HepG2 (cell line): ENCODE data around the gene METAP2. TPM values are rescaled to one million over a fixed set of nuclear protein-coding genes. Genes with fewer than 3 reads are reported as not detected.

ENCODE experiments used
- CHCHD3 ChIP-seq: sonication (generic); formaldehyde crosslinking; IDR thresholded peaks from 2 replicates; pipeline ENCODE4 v1.8.0; 2022; ENCODE audit warnings: mild to moderate bottlenecking, missing genetic modification reagents, moderate library complexity
- HDAC2 ChIP-seq: sonication (generic); formaldehyde crosslinking; IDR thresholded peaks from 2 replicates; pipeline ENCODE4 v1.4.0; 2020; ENCODE audit warnings: missing genetic modification reagents
- HMG20A ChIP-seq: IDR thresholded peaks from 2 replicates; pipeline ENCODE4 v1.6.1; 2016; ENCODE audit warnings: borderline replicate concordance
- PAXIP1 ChIP-seq: sonication (generic); formaldehyde crosslinking; conservative IDR thresholded peaks from 2 replicates; pipeline ENCODE4 v1.4.0; 2020; ENCODE audit warnings: mild to moderate bottlenecking, missing genetic modification reagents, moderate library complexity
- SATB2 ChIP-seq: sonication (generic); formaldehyde crosslinking; IDR thresholded peaks from 2 replicates; pipeline ENCODE4 v1.5.0; 2020; ENCODE audit warnings: missing genetic modification reagents
- SOX13 ChIP-seq, 3 experiments: fragments of 450-650 bp in 1 of 3; sonication (generic) in 1 of 3; formaldehyde crosslinking in 1 of 3; IDR thresholded peaks in 2 of 3; conservative IDR thresholded peaks in 1 of 3; 2 replicates each; pipeline versions ENCODE4 v1.5.0 to v1.6.1; 2016 to 2020; ENCODE audit warnings: antibody characterized with exemption in 1 of 3, mild to moderate bottlenecking in 1 of 3, missing compliant biosample characterization in 1 of 3, missing genetic modification reagents in 1 of 3, moderate library complexity in 1 of 3
- ZHX1 ChIP-seq: sonication (generic); formaldehyde crosslinking; IDR thresholded peaks from 2 replicates; pipeline ENCODE4 v1.8.1; 2022; ENCODE audit warnings: low read depth, mild to moderate bottlenecking, missing genetic modification reagents
- ZHX2 ChIP-seq, 2 experiments: sonication (generic) in 1 of 2; formaldehyde crosslinking in 1 of 2; IDR thresholded peaks; 2 replicates each; pipeline versions ENCODE4 v1.6.1 to v1.9.0; 2014 to 2022; ENCODE audit warnings: antibody characterized with exemption in 1 of 2, borderline replicate concordance in 1 of 2, inconsistent platforms in 1 of 2, low read depth in 1 of 2, missing genetic modification reagents in 1 of 2
- ZNF263 ChIP-seq: sonication (generic); formaldehyde crosslinking; IDR thresholded peaks from 2 replicates; pipeline ENCODE4 v1.4.0; 2020; ENCODE audit warnings: missing genetic modification reagents
- ZNF431 ChIP-seq: sonication (generic); formaldehyde crosslinking; IDR thresholded peaks from 2 replicates; pipeline ENCODE4 v1.9.0; 2022; ENCODE audit warnings: missing genetic modification reagents, low read depth, mild to moderate bottlenecking, borderline replicate concordance
- ZNF607 ChIP-seq: sonication (generic); formaldehyde crosslinking; IDR thresholded peaks from 2 replicates; pipeline ENCODE4 v1.5.1; 2020; ENCODE audit warnings: missing genetic modification reagents, mild to moderate bottlenecking, borderline replicate concordance
- ZNF792 ChIP-seq: IDR thresholded peaks from 2 replicates; pipeline ENCODE4 v1.6.1; 2016
- polyA plus RNA-seq, 8 experiments: library from polyadenylated mRNA; depleted of rRNA in 3 of 8; stranded (reverse) in 7 of 8; unstranded in 1 of 8; fragments of >200 nt; fragmentation: Illumina TruSeq in 4 of 8; extraction: Trizol in 4 of 8; gene quantifications; 2 replicates each; pipeline versions ENCODE4 v1.2.1 to v1.2.3, GENCODE V29; 2011 to 2016; ENCODE audit warnings: low read depth in 4 of 8, missing spikeins in 1 of 8, mixed read lengths in 1 of 8; ENCODE audit not compliant: insufficient read depth in 1 of 8
- total RNA-seq, 5 experiments: library from RNA; depleted of rRNA; stranded (reverse); fragments of >200 nt; fragmentation: Illumina TruSeq; extraction: Trizol; gene quantifications; 2 replicates each; pipeline ENCODE4 v1.2.3, GENCODE V29; 2016; ENCODE audit warnings: low read depth in 1 of 5
- TF ChIP-seq, protein P1 (sequence below): IDR thresholded peaks from 2 replicates; pipeline ENCODE4 v1.6.1; 2018; ENCODE audit warnings: missing genetic modification reagents

Gene METAP2
- total and polyA plus RNA-seq, 2 of the 13 experiments (the other 11 are each of a cell fraction or from before 2014, with no cell fraction given): 67.8 to 131 TPM

DNA sequence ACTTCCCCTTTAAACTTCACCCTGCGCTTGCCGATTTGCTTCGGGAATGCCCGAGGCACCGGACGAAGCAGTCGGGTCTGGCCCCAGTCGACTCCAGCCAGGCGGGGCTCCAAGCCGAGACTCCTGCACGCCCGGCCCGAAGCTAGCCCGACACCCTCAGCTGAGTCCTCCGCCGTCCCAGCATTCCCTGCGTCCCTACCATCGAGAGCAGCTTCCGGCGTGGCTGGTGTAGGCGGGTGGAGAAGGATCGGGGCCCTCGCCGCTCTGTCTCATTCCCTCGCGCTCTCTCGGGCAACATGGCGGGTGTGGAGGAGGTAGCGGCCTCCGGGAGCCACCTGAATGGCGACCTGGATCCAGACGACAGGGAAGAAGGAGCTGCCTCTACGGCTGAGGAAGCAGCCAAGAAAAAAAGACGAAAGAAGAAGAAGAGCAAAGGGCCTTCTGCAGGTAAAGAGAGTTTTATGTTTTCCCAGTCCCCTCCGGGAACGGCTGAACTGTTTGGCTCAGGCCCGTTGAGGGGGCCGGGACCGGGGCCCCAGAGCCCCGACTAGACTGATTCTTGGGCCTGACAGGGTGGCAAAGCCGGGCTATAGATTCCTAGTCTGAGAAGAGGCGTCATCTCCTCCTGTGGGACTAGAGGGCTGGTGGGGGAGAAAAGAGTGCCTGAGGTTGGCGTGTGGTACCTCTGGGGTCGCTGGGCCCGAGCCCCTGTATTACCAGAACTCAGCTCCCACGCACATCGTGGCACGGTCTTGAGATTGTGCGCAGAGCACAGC, at the start of gene METAP2 (continued):
- TF ChIP-seq PAXIP1 (CRISPR knock-in tag) (peak; percentile 63), CHCHD3 (CRISPR knock-in tag) (no peak), SOX13 (IDR thresholded peaks at IDR 0.05) (no peak), SOX13 (CRISPR knock-in tag; conservative IDR thresholded peaks at IDR 0.05 in 1 of 2, IDR thresholded peaks at IDR 0.05 in 1 of 2) (peak in 1 of 2 experiments; percentile 18; a peak in 1 of 4 replicates), ZNF792 (CRISPR knock-in tag) (peak; percentile 85), ZNF431 (peak; percentile 92), ZNF607 (peak; percentile 53; the same call in 1 of the 2 replicates), ZNF263 (CRISPR knock-in tag) (peak; percentile 45), HDAC2 (CRISPR knock-in tag) (peak; percentile 85), HMG20A (CRISPR knock-in tag) (peak; percentile 45; the same call in 1 of the 2 replicates), ZHX2 (IDR thresholded peaks at IDR 0.05; ENCODE audit: low read depth) (peak; percentile 80), ZHX2 (CRISPR knock-in tag; IDR thresholded peaks at IDR 0.05; ENCODE audit: borderline replicate concordance) (no peak), ZHX1 (CRISPR knock-in tag) (peak; percentile 79; the same call in 1 of the 2 replicates), SATB2 (CRISPR knock-in tag) (peak; percentile 75; the same call in 1 of the 2 replicates)
- TF ChIP-seq, protein P1, sequence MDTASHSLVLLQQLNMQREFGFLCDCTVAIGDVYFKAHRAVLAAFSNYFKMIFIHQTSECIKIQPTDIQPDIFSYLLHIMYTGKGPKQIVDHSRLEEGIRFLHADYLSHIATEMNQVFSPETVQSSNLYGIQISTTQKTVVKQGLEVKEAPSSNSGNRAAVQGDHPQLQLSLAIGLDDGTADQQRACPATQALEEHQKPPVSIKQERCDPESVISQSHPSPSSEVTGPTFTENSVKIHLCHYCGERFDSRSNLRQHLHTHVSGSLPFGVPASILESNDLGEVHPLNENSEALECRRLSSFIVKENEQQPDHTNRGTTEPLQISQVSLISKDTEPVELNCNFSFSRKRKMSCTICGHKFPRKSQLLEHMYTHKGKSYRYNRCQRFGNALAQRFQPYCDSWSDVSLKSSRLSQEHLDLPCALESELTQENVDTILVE: peak; percentile 94
